ENCODE data around the gene CD44. TPM values are rescaled to one million over a fixed set of nuclear protein-coding genes. Genes with fewer than 3 reads are reported as not detected.

CD44 gene
- total RNA-seq, 2 donors from 2014 or later, result 385 to 504 TPM

DNA sequence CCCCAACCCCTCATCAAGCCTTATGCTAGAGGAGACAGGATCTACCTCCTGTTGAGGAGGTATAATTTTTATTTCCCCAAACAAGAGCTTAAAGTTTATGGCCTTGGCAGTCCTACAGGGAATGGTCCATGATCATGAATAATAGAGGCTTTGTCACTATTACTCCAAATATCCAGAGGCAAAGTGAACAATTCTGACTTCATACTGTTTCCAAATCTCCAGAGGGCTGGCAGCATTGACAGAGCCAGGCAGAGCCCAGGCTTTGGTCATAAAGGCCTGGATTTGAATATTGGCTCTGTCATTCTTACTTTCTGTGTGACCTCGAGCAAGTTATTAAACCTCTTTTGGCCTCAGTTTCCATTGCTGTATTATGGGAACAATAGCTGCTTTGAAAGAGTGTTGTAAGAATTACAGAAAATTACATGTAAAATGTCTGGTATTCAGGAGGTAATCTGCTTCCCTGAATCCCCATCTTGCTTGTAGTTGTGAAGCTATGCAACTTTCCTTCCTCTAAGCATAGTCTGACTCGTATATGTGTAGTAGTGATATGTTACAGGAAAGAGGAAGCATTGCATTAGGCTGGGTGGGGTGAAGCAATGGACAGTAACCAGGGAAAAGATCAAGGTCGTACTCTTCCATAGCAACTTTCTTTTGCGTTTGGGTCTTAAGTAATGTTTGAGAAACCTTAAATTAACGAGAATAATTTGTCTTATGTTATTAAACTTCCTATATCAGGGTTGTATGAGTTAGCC lies 88.8 kb downstream of the CD44 start:
- H3K27me3 Mint-ChIP-seq (ENCODE audit: low read depth), result no peaks in the 10 kb centered on the region
- DNase-seq, result no peak
- no peaks in the 10 kb centered on the region for H3K9me3 Mint-ChIP-seq
- ATAC-seq (replicated peaks in 1 of 2), result no peak
- H3K27ac Mint-ChIP-seq, result peak overlapping the region; percentile 88
- peaks cover 16 to 60% of the 10 kb centered on the region in 2 donors for H3K36me3 Mint-ChIP-seq (ENCODE audit: insufficient read depth in 2 of 2)
- H3K4me1 Mint-ChIP-seq (ENCODE audit: low read depth), result peaks cover 5% of the 10 kb centered on the region
- H3K4me3 Mint-ChIP-seq, result no peak overlapping the region

GRCh38 chr11:35228328-35228725 lies 89.4 kb downstream of the CD44 start:
- DNase-seq (no peak), ATAC-seq (replicated peaks in 1 of 2) (no peak)
- peaks cover 10% of the 10 kb centered on the region for H3K4me1 Mint-ChIP-seq (ENCODE audit: low read depth)
- no peaks in the 10 kb centered on the region for H3K9me3 Mint-ChIP-seq
- no peak overlapping the region for H3K4me3 Mint-ChIP-seq
- H3K36me3 Mint-ChIP-seq (ENCODE audit: insufficient read depth in 2 of 2), result peaks cover 16 to 59% of the 10 kb centered on the region in 2 donors
- no peak overlapping the region for H3K27ac Mint-ChIP-seq
- no peaks in the 10 kb centered on the region for H3K27me3 Mint-ChIP-seq (ENCODE audit: low read depth)

GRCh38 chr11:35230388-35230787 lies 91.4 kb downstream of the CD44 start:
- H3K9me3 Mint-ChIP-seq, result peaks cover 2 to 9% of the 10 kb centered on the region in 2 donors
- peaks cover 18 to 58% of the 10 kb centered on the region in 2 donors for H3K36me3 Mint-ChIP-seq (ENCODE audit: insufficient read depth in 2 of 2)
- no peak overlapping the region for H3K27ac Mint-ChIP-seq
- ATAC-seq (replicated peaks in 1 of 2) (no peak), DNase-seq (no peak)
- H3K27me3 Mint-ChIP-seq (ENCODE audit: low read depth), result no peaks in the 10 kb centered on the region
- H3K4me3 Mint-ChIP-seq, result no peak overlapping the region
- H3K4me1 Mint-ChIP-seq (ENCODE audit: low read depth), result peaks cover 30% of the 10 kb centered on the region

- H3K4me3 Mint-ChIP-seq, result no peak overlapping the region
- DNase-seq, result no peak
- peaks cover 39% of the 10 kb centered on the region for H3K4me1 Mint-ChIP-seq (ENCODE audit: low read depth)
- peak overlapping the region; percentile 56 for H3K27ac Mint-ChIP-seq
- no peak for ATAC-seq (replicated peaks in 1 of 2)
- peaks cover 2 to 9% of the 10 kb centered on the region in 2 donors for H3K9me3 Mint-ChIP-seq
- H3K27me3 Mint-ChIP-seq (ENCODE audit: low read depth), result no peaks in the 10 kb centered on the region
- H3K36me3 Mint-ChIP-seq (ENCODE audit: insufficient read depth in 2 of 2), result peaks cover 18 to 54% of the 10 kb centered on the region in 2 donors
These were observed 92.3 kb downstream of the CD44 start for GRCh38 chr11:35231076-35231860.

GRCh38 chr11:35232891-35233330 lies 93.9 kb downstream of the CD44 start:
- H3K27me3 Mint-ChIP-seq (ENCODE audit: low read depth), result no peaks in the 10 kb centered on the region
- peak overlapping the region; percentile 95 for H3K27ac Mint-ChIP-seq
- no peak for ATAC-seq (replicated peaks in 1 of 2)
- no peak overlapping the region for H3K4me3 Mint-ChIP-seq
- H3K36me3 Mint-ChIP-seq (ENCODE audit: insufficient read depth in 2 of 2), result peaks cover 18 to 42% of the 10 kb centered on the region in 2 donors
- peaks cover 54% of the 10 kb centered on the region for H3K4me1 Mint-ChIP-seq (ENCODE audit: low read depth)
- no peak for DNase-seq
- peaks cover 2 to 9% of the 10 kb centered on the region in 2 donors for H3K9me3 Mint-ChIP-seq

- Mint-ChIP-seq H3K27me3 (ENCODE audit: low read depth) (no peaks in the 10 kb centered on the region), H3K4me3 (no peak overlapping the region)
These were observed 94.5 kb downstream of the CD44 start for GRCh38 chr11:35233518-35233917.

DNA sequence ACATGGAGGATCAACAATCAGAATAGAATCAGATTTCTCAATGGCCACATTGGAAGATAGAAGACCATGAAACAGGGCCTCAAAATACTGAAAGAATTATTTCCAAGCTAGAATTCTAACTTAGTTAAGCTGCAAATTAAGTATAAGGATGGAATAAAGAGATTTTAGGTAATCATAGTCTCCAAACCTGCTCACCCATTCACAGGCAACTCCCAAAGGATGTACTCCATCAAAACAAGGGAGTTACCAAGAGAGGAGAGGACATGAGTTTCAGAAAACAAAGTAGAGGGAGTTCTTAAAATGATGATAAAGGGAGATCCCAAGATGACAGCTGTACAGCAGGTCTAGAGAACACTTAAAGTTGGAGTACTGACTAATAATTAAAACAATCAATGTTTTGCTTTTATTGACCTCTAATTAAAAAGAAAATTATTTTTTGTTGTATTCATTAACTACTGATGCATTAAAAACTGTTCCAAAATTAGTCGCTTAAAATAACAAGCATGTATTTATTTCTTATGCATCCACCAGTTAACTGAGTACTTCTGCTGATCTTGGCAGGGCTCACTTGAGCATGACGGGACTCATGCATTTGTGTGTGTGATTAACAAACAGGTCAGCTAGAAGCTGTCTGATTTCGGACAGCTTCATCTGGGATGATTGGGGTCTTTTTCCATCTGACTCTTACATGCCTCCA lies 95.6 kb downstream of the CD44 start:
- Mint-ChIP-seq H3K9me3 (peaks cover 2 to 9% of the 10 kb centered on the region in 2 donors), H3K36me3 (ENCODE audit: insufficient read depth in 2 of 2) (peaks cover 14 to 33% of the 10 kb centered on the region in 2 donors), H3K4me3 (peak overlapping the region in 1 of 2 donors; percentile 35), H3K27ac (no peak overlapping the region), H3K27me3 (ENCODE audit: low read depth) (no peaks in the 10 kb centered on the region), H3K4me1 (ENCODE audit: low read depth) (peaks cover 71% of the 10 kb centered on the region)
- no peak for ATAC-seq (replicated peaks in 1 of 2)
- DNase-seq, result no peak

More at GRCh38 chr11:35233518-35233917, 94.5 kb downstream of the CD44 start:
- ATAC-seq (replicated peaks in 1 of 2) (no peak), DNase-seq (no peak)
- peaks cover 60% of the 10 kb centered on the region for H3K4me1 Mint-ChIP-seq (ENCODE audit: low read depth)
- H3K36me3 Mint-ChIP-seq (ENCODE audit: insufficient read depth in 2 of 2), result peaks cover 18 to 41% of the 10 kb centered on the region in 2 donors
- peak overlapping the region; percentile 95 for H3K27ac Mint-ChIP-seq
- H3K9me3 Mint-ChIP-seq, result peaks cover 2 to 9% of the 10 kb centered on the region in 2 donors

DNA sequence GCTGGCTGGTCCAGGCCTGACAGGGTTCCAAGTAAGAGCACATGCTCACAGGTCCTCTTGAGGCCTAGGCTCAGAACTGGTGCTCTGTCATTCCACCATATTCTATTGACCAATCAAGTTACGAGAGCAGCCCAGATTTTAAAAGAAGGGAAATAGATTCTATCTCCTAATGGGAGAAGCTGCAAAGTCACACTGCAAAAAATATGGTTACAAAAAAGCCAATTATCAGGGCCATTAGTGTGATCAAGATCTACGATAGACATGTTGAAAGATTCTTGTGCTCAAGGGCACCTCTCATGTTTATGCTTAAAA lies 96.1 kb downstream of the CD44 start:
- Mint-ChIP-seq H3K9me3 (peaks cover 2 to 9% of the 10 kb centered on the region in 2 donors), H3K4me1 (ENCODE audit: low read depth) (peaks cover 76% of the 10 kb centered on the region), H3K27me3 (ENCODE audit: low read depth) (no peaks in the 10 kb centered on the region), H3K4me3 (peak overlapping the region in 1 of 2 donors; percentile 35), H3K36me3 (ENCODE audit: insufficient read depth in 2 of 2) (peaks cover 13 to 30% of the 10 kb centered on the region in 2 donors), H3K27ac (no peak overlapping the region)
- DNase-seq (no peak), ATAC-seq (replicated peaks in 1 of 2) (no peak)

DNA sequence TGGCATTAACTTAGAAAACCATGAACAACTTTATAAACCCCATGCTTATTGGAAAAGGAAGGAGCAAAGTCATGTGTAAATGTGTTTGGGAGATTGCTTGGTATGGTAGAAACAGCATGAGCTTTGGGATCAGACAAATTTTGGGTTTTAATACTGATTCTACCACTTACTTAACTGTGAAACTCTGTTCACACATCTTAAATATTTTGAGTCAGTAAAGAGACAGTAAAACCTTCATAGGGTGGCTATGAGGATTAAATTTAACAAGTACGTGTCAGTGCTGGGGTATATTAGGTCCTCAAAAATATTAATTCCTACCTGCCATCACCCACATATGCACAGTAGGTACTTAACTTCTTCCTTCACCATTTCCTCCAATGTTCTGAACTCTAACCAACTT lies 96.5 kb downstream of the CD44 start:
- Mint-ChIP-seq H3K4me3 (peak overlapping the region in 1 of 2 donors; percentile 35), H3K27ac (peak overlapping the region; percentile 30), H3K36me3 (ENCODE audit: insufficient read depth in 2 of 2) (peaks cover 10 to 26% of the 10 kb centered on the region in 2 donors), H3K27me3 (ENCODE audit: low read depth) (no peaks in the 10 kb centered on the region), H3K9me3 (peaks cover 2 to 9% of the 10 kb centered on the region in 2 donors), H3K4me1 (ENCODE audit: low read depth) (peaks cover 79% of the 10 kb centered on the region)
- ATAC-seq (replicated peaks in 1 of 2), result peak in 1 of 2 donors; percentile 16
- no peak for DNase-seq

DNA sequence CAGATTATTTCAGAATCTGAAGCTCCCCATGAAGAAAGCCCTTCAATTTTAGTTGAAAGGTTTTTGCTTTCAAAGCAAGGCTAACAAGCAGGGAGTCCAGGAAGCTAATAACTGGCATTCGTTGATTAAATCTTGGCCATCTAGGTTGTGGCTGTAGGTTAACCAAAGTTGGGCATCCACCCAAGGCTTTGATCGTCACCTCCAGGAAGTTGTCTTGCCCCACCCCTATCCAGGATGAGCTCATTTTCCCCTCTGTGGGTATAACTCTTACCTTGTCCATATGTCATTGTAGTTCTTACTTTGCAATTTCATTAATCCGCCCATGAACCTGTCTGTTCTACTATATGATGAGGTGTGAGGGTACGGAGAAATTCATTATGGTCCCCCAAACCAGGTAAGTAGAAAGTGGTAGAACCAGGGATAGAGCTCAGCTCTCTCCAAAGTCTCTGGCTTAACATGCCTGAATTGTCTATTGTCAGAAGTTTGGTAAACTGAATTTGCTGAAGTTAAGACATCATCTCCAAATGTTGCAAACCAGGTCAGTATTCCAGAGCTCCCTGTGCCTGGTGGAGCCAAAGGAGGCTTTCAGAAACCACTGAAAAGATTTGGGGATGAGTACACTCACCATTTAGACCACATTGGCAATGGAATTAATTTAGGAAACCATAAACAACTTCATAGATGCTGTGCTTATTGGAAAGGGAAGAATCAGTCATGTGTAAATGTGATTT lies 97.1 kb downstream of the CD44 start:
- ATAC-seq (replicated peaks in 1 of 2) (peak; percentile 77 to 87), DNase-seq (peak; percentile 71 to 79)
- Mint-ChIP-seq H3K4me3 (peak overlapping the region; percentile 27 to 35), H3K4me1 (ENCODE audit: low read depth) (peaks cover 84% of the 10 kb centered on the region), H3K36me3 (ENCODE audit: insufficient read depth in 2 of 2) (peaks cover 6 to 20% of the 10 kb centered on the region in 2 donors), H3K27ac (peak overlapping the region; percentile 65), H3K9me3 (peaks cover 2 to 9% of the 10 kb centered on the region in 2 donors), H3K27me3 (ENCODE audit: low read depth) (no peaks in the 10 kb centered on the region)

- peak overlapping the region; percentile 27 to 35 for H3K4me3 Mint-ChIP-seq
These were observed 97.7 kb downstream of the CD44 start for GRCh38 chr11:35236667-35237003.

DNA sequence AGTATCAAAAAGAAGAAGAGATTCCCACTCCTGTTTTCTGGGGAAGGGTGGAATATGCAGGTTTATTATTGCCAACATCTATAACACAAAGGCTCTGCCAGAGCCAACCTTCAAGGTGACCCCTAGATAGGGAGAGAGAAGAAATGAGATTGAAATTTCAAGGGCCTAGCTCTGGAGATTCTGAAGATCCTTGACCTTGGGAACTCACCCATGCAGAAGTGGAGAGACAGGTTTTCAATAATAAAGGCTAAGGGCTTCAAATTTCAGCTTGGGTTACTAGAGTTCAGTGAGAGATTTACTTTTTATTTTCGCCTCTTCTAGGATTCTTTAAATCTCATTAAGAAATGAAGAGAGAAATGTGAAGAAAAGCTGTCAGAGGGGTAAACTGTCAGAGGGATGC lies 98.4 kb downstream of the CD44 start:
- peaks cover 94% of the 10 kb centered on the region for H3K4me1 Mint-ChIP-seq (ENCODE audit: low read depth)
- H3K36me3 Mint-ChIP-seq (ENCODE audit: insufficient read depth in 2 of 2), result peaks cover 5 to 13% of the 10 kb centered on the region in 2 donors
- H3K9me3 Mint-ChIP-seq, result peaks cover 2 to 9% of the 10 kb centered on the region in 2 donors
- DNase-seq, result no peak
- ATAC-seq (replicated peaks in 1 of 2), result no peak
- no peaks in the 10 kb centered on the region for H3K27me3 Mint-ChIP-seq (ENCODE audit: low read depth)
- no peak overlapping the region for H3K27ac Mint-ChIP-seq
- H3K4me3 Mint-ChIP-seq, result no peak overlapping the region

More at GRCh38 chr11:35236667-35237003, 97.7 kb downstream of the CD44 start:
- peak overlapping the region; percentile 65 for H3K27ac Mint-ChIP-seq
- H3K36me3 Mint-ChIP-seq (ENCODE audit: insufficient read depth in 2 of 2), result peaks cover 5 to 16% of the 10 kb centered on the region in 2 donors
- ATAC-seq (replicated peaks in 1 of 2) (no peak), DNase-seq (no peak)
- H3K27me3 Mint-ChIP-seq (ENCODE audit: low read depth), result no peaks in the 10 kb centered on the region
- H3K4me1 Mint-ChIP-seq (ENCODE audit: low read depth), result peaks cover 89% of the 10 kb centered on the region
- H3K9me3 Mint-ChIP-seq, result peaks cover 2 to 9% of the 10 kb centered on the region in 2 donors

All from activated T-cell treated with anti-CD3 and anti-CD28 coated beads, Interleukin-2, amount 50 U/mL, for 72 hours (primary cell).